ENCODE results near the gene TAMALIN.

DNA sequence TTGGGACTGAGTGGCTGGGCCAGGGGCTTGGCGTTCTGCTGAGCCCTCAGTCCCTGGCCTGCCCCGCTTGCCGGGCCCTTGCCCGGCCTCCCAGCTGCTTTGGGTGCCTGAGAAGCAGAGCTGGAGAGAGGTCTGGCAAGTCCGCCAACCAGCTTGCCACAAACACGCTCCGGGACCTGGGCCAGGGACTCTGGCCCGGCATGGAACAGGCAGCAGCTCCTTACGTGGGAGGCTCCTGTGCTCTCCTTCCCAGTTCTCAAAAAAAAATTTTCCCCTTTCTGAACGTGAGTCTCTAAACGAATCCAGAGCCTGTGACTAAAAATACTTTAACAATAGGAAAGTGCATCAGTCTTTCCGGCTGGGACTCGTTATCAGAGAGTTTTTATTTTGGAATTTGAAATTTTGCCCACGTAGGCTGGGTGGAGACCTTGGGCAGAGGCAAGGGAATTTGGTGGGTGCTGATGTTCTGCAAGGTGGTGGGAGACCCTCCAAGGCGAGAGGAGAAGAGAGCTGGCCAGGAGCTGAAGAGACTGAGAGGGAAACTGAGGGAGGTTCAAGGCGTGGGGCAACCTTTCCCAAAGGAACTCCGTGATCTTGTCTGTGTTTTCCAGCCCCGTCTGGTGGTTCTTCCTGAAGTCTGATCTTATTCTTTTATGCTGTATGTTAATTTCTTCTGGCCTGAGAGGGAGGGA is 37.7 kb downstream of the TAMALIN start:
- TF ChIP-seq, protein P1, sequence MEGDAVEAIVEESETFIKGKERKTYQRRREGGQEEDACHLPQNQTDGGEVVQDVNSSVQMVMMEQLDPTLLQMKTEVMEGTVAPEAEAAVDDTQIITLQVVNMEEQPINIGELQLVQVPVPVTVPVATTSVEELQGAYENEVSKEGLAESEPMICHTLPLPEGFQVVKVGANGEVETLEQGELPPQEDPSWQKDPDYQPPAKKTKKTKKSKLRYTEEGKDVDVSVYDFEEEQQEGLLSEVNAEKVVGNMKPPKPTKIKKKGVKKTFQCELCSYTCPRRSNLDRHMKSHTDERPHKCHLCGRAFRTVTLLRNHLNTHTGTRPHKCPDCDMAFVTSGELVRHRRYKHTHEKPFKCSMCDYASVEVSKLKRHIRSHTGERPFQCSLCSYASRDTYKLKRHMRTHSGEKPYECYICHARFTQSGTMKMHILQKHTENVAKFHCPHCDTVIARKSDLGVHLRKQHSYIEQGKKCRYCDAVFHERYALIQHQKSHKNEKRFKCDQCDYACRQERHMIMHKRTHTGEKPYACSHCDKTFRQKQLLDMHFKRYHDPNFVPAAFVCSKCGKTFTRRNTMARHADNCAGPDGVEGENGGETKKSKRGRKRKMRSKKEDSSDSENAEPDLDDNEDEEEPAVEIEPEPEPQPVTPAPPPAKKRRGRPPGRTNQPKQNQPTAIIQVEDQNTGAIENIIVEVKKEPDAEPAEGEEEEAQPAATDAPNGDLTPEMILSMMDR (IDR thresholded peaks at IDR 0.05; ENCODE audit: poor library complexity, severe bottlenecking), result no peak
- TF ChIP-seq MXI1 (conservative IDR thresholded peaks at IDR 0.05; ENCODE audit: poor library complexity, severe bottlenecking), result no peak

Measured in neural cell (in vitro differentiated cells).